BLaER1 (cell line): ENCODE data around the gene RPS6KL1.

Experiments used
- H3K27ac ChIP-seq: shearing (Covaris generic); formaldehyde crosslinking; 2 replicates; pipeline ENCODE4 v1.8.1; 2022
- H3K27me3 ChIP-seq: shearing (Covaris generic); formaldehyde crosslinking; 2 replicates; pipeline ENCODE4 v1.8.1; 2022
- H3K36me3 ChIP-seq: shearing (Covaris generic); formaldehyde crosslinking; 2 replicates; pipeline ENCODE4 v1.8.1; 2022
- H3K4me1 ChIP-seq: shearing (Covaris generic); formaldehyde crosslinking; 2 replicates; pipeline ENCODE4 v1.8.1; 2022
- H3K4me2 ChIP-seq: shearing (Covaris generic); formaldehyde crosslinking; 2 replicates; pipeline ENCODE4 v1.8.1; 2022
- H3K4me3 ChIP-seq: shearing (Covaris generic); formaldehyde crosslinking; 2 replicates; pipeline ENCODE4 v1.8.1; 2022
- H3K9ac ChIP-seq: shearing (Covaris generic); formaldehyde crosslinking; 2 replicates; pipeline ENCODE4 v1.8.1; 2022
- H3K9me3 ChIP-seq: shearing (Covaris generic); formaldehyde crosslinking; 2 replicates; pipeline ENCODE4 v1.8.1; 2022
- H4K20me1 ChIP-seq: shearing (Covaris generic); formaldehyde crosslinking; 2 replicates; pipeline ENCODE4 v1.8.1; 2022
- Cebpa-rat ChIP-seq: shearing (Covaris generic); IDR thresholded peaks from 2 replicates; pipeline ENCODE4 v1.8.1; 2022

Gene RPS6KL1, protein sequence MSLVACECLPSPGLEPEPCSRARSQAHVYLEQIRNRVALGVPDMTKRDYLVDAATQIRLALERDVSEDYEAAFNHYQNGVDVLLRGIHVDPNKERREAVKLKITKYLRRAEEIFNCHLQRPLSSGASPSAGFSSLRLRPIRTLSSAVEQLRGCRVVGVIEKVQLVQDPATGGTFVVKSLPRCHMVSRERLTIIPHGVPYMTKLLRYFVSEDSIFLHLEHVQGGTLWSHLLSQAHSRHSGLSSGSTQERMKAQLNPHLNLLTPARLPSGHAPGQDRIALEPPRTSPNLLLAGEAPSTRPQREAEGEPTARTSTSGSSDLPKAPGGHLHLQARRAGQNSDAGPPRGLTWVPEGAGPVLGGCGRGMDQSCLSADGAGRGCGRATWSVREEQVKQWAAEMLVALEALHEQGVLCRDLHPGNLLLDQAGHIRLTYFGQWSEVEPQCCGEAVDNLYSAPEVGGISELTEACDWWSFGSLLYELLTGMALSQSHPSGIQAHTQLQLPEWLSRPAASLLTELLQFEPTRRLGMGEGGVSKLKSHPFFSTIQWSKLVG

GRCh38 chr14:74922752-74923401 lies at the start of gene RPS6KL1:
Gene RPS6KL1, minus strand, starts transcription at chr14:74923260. Its CDS starts 1,719 bp downstream, at chr14:74921541.
- no peak for TF ChIP-seq Cebpa-rat
- Histone ChIP-seq H3K27me3 (no peaks in the 10 kb centered on the region), H3K4me1 (peaks cover 17% of the 10 kb centered on the region), H4K20me1 (no peaks in the 10 kb centered on the region), H3K9ac (peak within 1 kb of the TSS; percentile 89), H3K36me3 (peaks cover 19% of the 10 kb centered on the region), H3K9me3 (no peaks in the 10 kb centered on the region), H3K27ac (peak within 1 kb of the TSS; percentile 92), H3K4me2 (peak within 1 kb of the TSS; percentile 94), H3K4me3 (peak within 1 kb of the TSS; percentile 90)

DNA sequence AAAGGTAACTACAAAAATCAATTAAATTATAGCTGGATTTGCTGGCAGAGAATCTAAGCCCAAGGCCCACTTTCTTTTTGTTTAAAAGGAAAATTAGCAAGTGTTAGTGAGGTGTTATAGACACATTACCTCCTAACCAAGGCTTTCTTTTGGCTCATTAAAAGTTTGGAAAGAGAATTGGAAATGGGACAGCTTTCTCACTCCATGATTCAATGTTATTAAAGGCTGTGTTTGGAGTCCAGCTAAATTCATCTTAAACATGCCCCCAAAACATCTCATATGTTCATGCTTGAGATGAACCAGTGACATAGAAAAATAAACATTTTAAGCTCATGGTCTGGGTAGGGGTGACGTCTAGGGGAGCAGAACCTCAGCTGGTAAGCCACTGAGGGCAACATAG lies 45.8 kb upstream of the RPS6KL1 start:
- no peak overlapping the region for H3K9ac ChIP-seq
- H3K4me2 ChIP-seq = no peak overlapping the region
- peaks cover 13% of the 10 kb centered on the region for H3K4me1 ChIP-seq
- no peaks in the 10 kb centered on the region for H3K36me3 ChIP-seq
- H4K20me1 ChIP-seq = no peaks in the 10 kb centered on the region
- no peak overlapping the region for H3K27ac ChIP-seq
- no peaks in the 10 kb centered on the region for H3K27me3 ChIP-seq
- no peak overlapping the region for H3K4me3 ChIP-seq
- no peak for TF ChIP-seq Cebpa-rat
- no peaks in the 10 kb centered on the region for H3K9me3 ChIP-seq

DNA sequence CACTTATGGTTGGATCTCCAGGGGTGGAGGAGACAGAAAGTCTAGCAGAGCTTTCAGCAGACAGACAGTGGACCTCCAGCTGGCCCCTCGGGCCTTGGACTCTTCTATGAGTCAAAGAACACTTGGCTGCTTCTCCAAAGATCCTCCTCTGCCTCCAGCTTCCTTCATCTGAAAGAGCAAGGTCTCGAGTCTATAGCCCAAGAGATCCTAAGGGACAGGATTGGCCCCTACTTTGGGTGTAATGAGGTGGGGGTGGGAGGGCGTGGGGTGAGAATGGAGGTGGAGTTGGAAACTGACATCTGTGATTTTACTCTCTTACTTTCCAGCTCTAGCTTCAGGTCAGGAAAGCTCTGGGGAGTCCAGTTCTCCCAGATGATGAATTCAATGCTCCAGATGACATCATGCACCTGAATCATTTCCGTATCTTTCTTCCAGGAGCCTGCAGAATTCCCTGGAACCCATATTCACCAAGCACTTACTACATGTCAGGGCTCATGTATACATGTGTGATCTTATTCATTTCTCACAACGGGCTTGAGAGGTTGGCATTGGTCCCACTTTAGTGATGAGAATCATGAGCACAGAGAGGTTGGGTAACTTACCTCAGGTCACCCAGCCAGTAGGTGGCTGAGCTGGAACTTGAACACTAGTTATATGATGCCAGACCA lies 42.6 kb upstream of the RPS6KL1 start:
- no peak for TF ChIP-seq Cebpa-rat
- Histone ChIP-seq H3K9ac (no peak overlapping the region), H4K20me1 (no peaks in the 10 kb centered on the region), H3K9me3 (no peaks in the 10 kb centered on the region), H3K27me3 (no peaks in the 10 kb centered on the region), H3K4me2 (no peak overlapping the region), H3K4me1 (peaks cover 23% of the 10 kb centered on the region), H3K4me3 (no peak overlapping the region), H3K36me3 (no peaks in the 10 kb centered on the region), H3K27ac (no peak overlapping the region)

DNA sequence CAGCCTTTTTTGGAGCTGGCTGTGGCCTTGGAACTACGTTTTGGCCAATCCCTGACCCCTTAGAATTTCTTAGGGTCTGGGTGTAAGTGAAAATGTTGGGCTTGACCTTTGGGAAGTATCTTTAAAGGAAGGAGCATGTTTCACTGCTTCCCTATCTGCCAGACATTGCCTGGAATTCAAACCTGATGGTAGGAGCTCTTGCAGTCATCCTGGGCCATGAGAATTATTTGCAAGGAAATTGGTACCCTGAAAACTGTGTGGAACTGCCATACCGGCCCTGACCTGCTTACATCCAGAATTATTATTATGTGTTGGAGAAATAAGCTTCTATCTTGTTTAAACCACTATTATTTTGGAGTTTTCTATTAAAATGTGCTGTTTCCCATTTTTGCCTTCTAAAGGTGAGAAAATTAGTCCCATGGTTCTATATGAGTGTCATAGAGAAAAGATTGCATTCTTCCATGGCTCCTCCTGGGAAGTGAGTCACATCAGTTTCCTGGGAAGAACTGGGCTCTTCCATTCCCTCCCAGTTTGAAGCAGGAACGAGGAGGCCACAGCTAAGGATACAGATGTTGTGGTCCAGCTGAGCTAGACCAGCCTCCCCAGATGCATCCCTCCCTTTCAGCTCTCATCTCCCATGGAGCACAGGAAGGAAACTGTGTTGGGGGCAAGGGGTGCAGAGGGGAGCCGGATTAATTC lies 41.9 kb upstream of the RPS6KL1 start:
- H3K4me1 ChIP-seq = peaks cover 23% of the 10 kb centered on the region
- no peaks in the 10 kb centered on the region for H3K9me3 ChIP-seq
- H3K27ac ChIP-seq = no peak overlapping the region
- no peaks in the 10 kb centered on the region for H3K27me3 ChIP-seq
- TF ChIP-seq Cebpa-rat = no peak
- H3K4me2 ChIP-seq = no peak overlapping the region
- H3K36me3 ChIP-seq = no peaks in the 10 kb centered on the region
- no peaks in the 10 kb centered on the region for H4K20me1 ChIP-seq
- H3K4me3 ChIP-seq = no peak overlapping the region
- H3K9ac ChIP-seq = no peak overlapping the region

- peak overlapping the region; percentile 19; the same call in 1 of the 2 replicates for H3K4me2 ChIP-seq
- no peaks in the 10 kb centered on the region for H4K20me1 ChIP-seq
- no peak overlapping the region for H3K9ac ChIP-seq
- no peaks in the 10 kb centered on the region for H3K27me3 ChIP-seq
- H3K9me3 ChIP-seq = no peaks in the 10 kb centered on the region
- H3K27ac ChIP-seq = no peak overlapping the region
- peaks cover 27% of the 10 kb centered on the region for H3K4me1 ChIP-seq
- TF ChIP-seq Cebpa-rat = no peak
- no peak overlapping the region for H3K4me3 ChIP-seq
- no peaks in the 10 kb centered on the region for H3K36me3 ChIP-seq
Observed at GRCh38 chr14:74963705-74964271, 40.7 kb upstream of the RPS6KL1 start.

GRCh38 chr14:74963178-74963704 lies 40.2 kb upstream of the RPS6KL1 start:
- Histone ChIP-seq H3K9ac (no peak overlapping the region), H3K4me2 (peak overlapping the region; percentile 19; the same call in 1 of the 2 replicates)
- TF ChIP-seq Cebpa-rat = no peak

DNA sequence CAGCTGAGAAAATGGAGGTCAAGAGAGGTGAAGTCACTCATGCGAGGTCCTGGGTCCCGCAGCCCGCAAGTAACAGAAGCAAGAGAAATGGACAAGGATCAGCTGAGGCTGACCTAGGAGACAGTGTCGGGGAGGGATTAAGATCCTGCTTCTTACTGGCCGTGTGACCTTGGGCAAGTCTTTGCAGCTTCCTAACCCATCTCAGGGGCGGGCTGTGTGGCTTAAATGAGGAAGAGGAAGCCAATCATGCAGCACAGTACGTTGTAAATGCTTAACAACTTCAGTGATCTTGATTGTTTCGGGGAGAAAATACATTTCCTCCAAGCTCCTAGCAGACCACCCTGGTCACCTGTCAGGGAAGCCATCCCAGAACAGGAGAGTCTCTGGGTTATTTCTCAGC lies 39.4 kb upstream of the RPS6KL1 start:
- Histone ChIP-seq H3K27ac (no peak overlapping the region), H3K4me2 (0 out of 2 replicates have a peak overlapping the region, but pooled peaks have one; percentile 16), H3K27me3 (no peaks in the 10 kb centered on the region), H3K9ac (no peak overlapping the region), H3K4me1 (peaks cover 27% of the 10 kb centered on the region), H3K9me3 (no peaks in the 10 kb centered on the region), H3K4me3 (no peak overlapping the region), H3K36me3 (no peaks in the 10 kb centered on the region), H4K20me1 (no peaks in the 10 kb centered on the region)
- no peak for TF ChIP-seq Cebpa-rat

More at GRCh38 chr14:74963178-74963704, 40.2 kb upstream of the RPS6KL1 start:
- Histone ChIP-seq H3K27me3 (no peaks in the 10 kb centered on the region), H4K20me1 (no peaks in the 10 kb centered on the region), H3K36me3 (no peaks in the 10 kb centered on the region), H3K4me3 (no peak overlapping the region), H3K27ac (no peak overlapping the region), H3K4me1 (peaks cover 27% of the 10 kb centered on the region), H3K9me3 (no peaks in the 10 kb centered on the region)

DNA sequence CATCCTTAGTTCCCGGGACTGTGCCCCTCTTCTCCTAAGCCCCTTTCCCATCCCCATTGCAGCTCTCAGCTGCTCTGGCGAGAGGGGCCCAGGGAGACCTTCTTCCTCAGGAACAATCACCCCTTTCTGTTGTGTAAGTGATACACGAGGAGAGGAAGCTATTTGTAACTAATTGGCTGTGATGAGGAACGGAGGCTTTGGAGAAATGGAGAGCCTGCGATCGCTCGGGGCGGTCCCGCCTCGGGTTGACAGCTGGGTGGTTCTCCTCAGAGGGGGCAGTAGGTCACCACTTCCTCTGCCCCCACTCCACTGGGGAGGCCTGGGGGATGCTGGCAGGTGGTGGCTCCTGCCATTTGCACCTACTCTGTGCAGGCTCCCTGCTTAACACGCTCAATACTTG lies 39.0 kb upstream of the RPS6KL1 start:
- no peaks in the 10 kb centered on the region for H3K36me3 ChIP-seq
- H3K4me3 ChIP-seq = no peak overlapping the region
- no peaks in the 10 kb centered on the region for H3K27me3 ChIP-seq
- H4K20me1 ChIP-seq = no peaks in the 10 kb centered on the region
- 0 out of 2 replicates have a peak overlapping the region, but pooled peaks have one; percentile 16 for H3K4me2 ChIP-seq
- H3K9ac ChIP-seq = no peak overlapping the region
- H3K9me3 ChIP-seq = no peaks in the 10 kb centered on the region
- TF ChIP-seq Cebpa-rat = no peak
- no peak overlapping the region for H3K27ac ChIP-seq
- H3K4me1 ChIP-seq = peaks cover 27% of the 10 kb centered on the region
